OCI-LY1 (cell line): ENCODE data around the gene USB1.

Experiments
- H2AFZ ChIP-seq: fragments of 200-600 bp; sonication (generic), shearing (Covaris generic); 2 replicates; pipeline ENCODE4 v1.6.0; 2014; ENCODE audit warnings: antibody characterized with exemption, mild to moderate bottlenecking, low read length
- H3F3A ChIP-seq: fragments of 200-600 bp; sonication (generic), shearing (Covaris generic); 2 replicates; pipeline ENCODE4 v1.6.0; 2014; ENCODE audit warnings: mild to moderate bottlenecking, antibody characterized with exemption, low read length, moderate library complexity; ENCODE audit not compliant: insufficient read depth
- H3K27ac ChIP-seq: fragments of 200-600 bp; sonication (generic); 2 replicates; pipeline ENCODE4 v1.5.1; 2014; ENCODE audit warnings: low read length, mixed run types, mild to moderate bottlenecking, low read depth; ENCODE audit not compliant: poor library complexity, severe bottlenecking
- H3K27me3 ChIP-seq: fragments of 200-600 bp; sonication (generic); 2 replicates; pipeline ENCODE4 v1.6.0; 2014; ENCODE audit warnings: antibody characterized with exemption, mild to moderate bottlenecking, low read length, moderate library complexity; ENCODE audit not compliant: insufficient read depth
- H3K36me3 ChIP-seq: fragments of 200-600 bp; sonication (generic); 2 replicates; pipeline ENCODE4 v1.6.1; 2014; ENCODE audit warnings: mild to moderate bottlenecking, antibody characterized with exemption, low read length, moderate library complexity, mixed read lengths; ENCODE audit not compliant: insufficient read depth
- H3K4me1 ChIP-seq: fragments of 200-600 bp; sonication (generic); 2 replicates; pipeline ENCODE4 v1.5.1; 2014; ENCODE audit warnings: mild to moderate bottlenecking, low read length, moderate library complexity; ENCODE audit not compliant: insufficient read depth, severe bottlenecking
- H3K4me2 ChIP-seq: fragments of 200-600 bp; sonication (generic), shearing (Covaris generic); 2 replicates; pipeline ENCODE4 v1.6.1; 2014; ENCODE audit warnings: low read length
- H3K4me3 ChIP-seq: fragments of 200-600 bp; sonication (generic); 2 replicates; pipeline ENCODE4 v1.5.1; 2014; ENCODE audit warnings: low read length, low read depth, mild to moderate bottlenecking, mixed read lengths; ENCODE audit not compliant: poor library complexity, severe bottlenecking
- H3K79me2 ChIP-seq: fragments of 200-600 bp; shearing (Covaris generic); 2 replicates; pipeline ENCODE4 v1.6.1; 2016; ENCODE audit warnings: mixed run types, low read length, mixed read lengths; ENCODE audit not compliant: insufficient read depth
- H3K9ac ChIP-seq: fragments of 200-600 bp; sonication (generic), shearing (Covaris generic); 2 replicates; pipeline ENCODE4 v1.6.1; 2014; ENCODE audit warnings: mild to moderate bottlenecking, low read length, mixed read lengths
- H3K9me2 ChIP-seq: fragments of 200-600 bp; sonication (generic), shearing (Covaris generic); 2 replicates; pipeline ENCODE4 v1.6.1; 2014; ENCODE audit warnings: low read depth, mild to moderate bottlenecking, low read length, mixed read lengths
- H3K9me3 ChIP-seq: fragments of 200-600 bp; shearing (Covaris generic); 2 replicates; pipeline ENCODE4 v1.6.1; 2014; ENCODE audit warnings: low read length, mixed read lengths
- H4K20me1 ChIP-seq: fragments of 200-600 bp; sonication (generic), shearing (Covaris generic); 2 replicates; pipeline ENCODE4 v1.6.0; 2016; ENCODE audit warnings: mild to moderate bottlenecking, low read length; ENCODE audit not compliant: insufficient read depth
- EZH2 ChIP-seq: fragments of 200-600 bp; sonication (generic), shearing (Covaris generic); IDR thresholded peaks from 2 replicates; pipeline ENCODE4 v1.8.0; 2017; ENCODE audit warnings: borderline replicate concordance, mixed run types, mild to moderate bottlenecking, antibody characterized with exemption, low read length, moderate library complexity, mixed read lengths
- TF ChIP-seq, protein P1 (sequence below): fragments of 200-600 bp; sonication (generic), shearing (Covaris generic); IDR thresholded peaks from 2 replicates; pipeline ENCODE4 v1.5.1; 2017; ENCODE audit warnings: mild to moderate bottlenecking, antibody characterized with exemption, low read length, moderate library complexity, mixed read lengths

USB1 gene

DNA sequence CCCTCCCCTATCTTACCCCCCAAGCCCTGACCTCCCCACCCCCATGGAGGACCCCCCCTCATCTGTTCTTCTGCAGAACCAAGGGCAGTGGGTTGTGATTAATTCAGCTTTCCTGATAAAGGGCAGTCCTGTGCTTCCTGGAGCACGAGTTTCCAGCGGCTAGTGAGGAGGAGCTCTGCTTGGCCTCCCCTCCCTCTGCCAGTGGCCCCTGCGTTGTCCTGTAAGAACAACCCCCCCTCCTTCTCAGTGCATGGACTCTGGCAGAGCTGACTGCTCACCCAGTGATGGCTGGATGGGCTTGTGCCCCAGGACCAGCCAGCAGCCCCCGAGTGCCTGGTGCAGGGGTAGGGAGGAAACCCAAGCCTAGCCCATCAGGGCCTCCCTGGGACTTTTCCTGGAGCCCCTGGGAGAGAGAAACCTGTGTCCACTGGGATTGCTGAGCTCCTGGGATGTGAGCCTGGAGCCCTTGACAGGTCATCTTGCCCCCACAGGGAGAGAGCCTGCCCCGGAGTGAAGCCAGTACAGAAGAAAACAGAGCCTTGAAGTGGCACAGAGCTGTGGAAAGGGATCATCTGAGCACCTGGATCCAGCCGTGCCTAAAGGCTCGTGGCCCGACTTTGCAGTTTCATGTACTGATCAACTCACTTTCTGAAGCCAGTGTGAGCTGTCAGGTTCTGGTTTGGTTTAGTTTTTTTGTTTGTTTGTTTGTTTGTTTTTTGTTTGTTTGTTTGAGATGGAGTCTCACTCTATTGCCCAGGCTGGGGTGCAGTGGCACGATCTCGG lies 50.8 kb downstream of the USB1 start:
- Histone ChIP-seq H3K4me1 (no peaks in the 10 kb centered on the region), H2AFZ (no peak overlapping the region), H3K4me3 (no peak overlapping the region), H3K27ac (no peak overlapping the region), H3K79me2 (no peaks in the 10 kb centered on the region), H3K36me3 (no peaks in the 10 kb centered on the region), H3K9me3 (no peaks in the 10 kb centered on the region), H3F3A (no peaks in the 10 kb centered on the region), H3K9ac (no peak overlapping the region), H4K20me1 (no peaks in the 10 kb centered on the region), H3K27me3 (no peaks in the 10 kb centered on the region), H3K9me2 (no peaks in the 10 kb centered on the region), H3K4me2 (no peak overlapping the region)
- TF ChIP-seq EZH2: no peak
- TF ChIP-seq, protein P1, sequence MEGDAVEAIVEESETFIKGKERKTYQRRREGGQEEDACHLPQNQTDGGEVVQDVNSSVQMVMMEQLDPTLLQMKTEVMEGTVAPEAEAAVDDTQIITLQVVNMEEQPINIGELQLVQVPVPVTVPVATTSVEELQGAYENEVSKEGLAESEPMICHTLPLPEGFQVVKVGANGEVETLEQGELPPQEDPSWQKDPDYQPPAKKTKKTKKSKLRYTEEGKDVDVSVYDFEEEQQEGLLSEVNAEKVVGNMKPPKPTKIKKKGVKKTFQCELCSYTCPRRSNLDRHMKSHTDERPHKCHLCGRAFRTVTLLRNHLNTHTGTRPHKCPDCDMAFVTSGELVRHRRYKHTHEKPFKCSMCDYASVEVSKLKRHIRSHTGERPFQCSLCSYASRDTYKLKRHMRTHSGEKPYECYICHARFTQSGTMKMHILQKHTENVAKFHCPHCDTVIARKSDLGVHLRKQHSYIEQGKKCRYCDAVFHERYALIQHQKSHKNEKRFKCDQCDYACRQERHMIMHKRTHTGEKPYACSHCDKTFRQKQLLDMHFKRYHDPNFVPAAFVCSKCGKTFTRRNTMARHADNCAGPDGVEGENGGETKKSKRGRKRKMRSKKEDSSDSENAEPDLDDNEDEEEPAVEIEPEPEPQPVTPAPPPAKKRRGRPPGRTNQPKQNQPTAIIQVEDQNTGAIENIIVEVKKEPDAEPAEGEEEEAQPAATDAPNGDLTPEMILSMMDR: no peak

DNA sequence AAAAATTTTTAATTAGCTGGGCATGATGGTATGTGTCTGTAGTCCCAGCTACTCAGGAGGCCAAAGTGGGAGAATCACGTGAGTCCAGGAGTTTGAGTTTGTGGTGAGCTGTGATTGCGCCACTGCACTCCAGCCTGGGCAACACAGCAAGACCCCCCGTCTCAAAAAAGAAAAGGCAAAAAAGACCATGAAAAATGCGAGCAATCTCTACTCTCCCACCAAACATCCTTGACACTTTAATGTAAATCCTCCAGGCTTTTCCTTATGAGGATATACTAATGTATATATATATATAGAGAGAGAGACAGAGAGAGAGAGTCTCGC lies 52.4 kb downstream of the USB1 start:
- H3K9me3 ChIP-seq: no peaks in the 10 kb centered on the region
- H3K79me2 ChIP-seq: no peaks in the 10 kb centered on the region
- H3K4me3 ChIP-seq: no peak overlapping the region
- no peaks in the 10 kb centered on the region for H4K20me1 ChIP-seq
- H3K4me1 ChIP-seq: no peaks in the 10 kb centered on the region
- no peak overlapping the region for H2AFZ ChIP-seq
- no peak overlapping the region for H3K4me2 ChIP-seq
- H3K9me2 ChIP-seq: no peaks in the 10 kb centered on the region
- no peaks in the 10 kb centered on the region for H3K36me3 ChIP-seq
- TF ChIP-seq, protein P1: no peak
- no peak for TF ChIP-seq EZH2
- no peak overlapping the region for H3K9ac ChIP-seq
- no peak overlapping the region for H3K27ac ChIP-seq
- H3K27me3 ChIP-seq: no peaks in the 10 kb centered on the region
- H3F3A ChIP-seq: no peaks in the 10 kb centered on the region

DNA sequence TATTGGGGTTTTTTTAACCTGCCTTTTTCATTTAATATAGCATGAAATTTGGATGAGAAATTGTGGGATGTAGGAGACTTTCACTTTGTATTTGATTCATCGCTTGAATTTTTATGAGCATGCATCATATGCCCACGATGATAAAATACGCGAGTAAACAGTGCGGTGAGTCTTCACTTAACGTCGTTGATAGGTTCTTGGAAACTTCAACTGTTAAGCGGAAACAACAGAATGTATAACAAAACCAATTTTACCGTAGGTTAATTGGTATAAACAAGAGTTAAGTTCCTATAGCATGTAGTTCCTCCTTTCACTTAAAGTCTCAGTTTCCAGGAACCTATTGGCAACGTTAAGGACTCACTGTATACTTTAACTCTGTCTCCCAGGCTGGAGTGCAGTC lies 53.1 kb downstream of the USB1 start:
- no peaks in the 10 kb centered on the region for H4K20me1 ChIP-seq
- H3K4me2 ChIP-seq: no peak overlapping the region
- H3K9me3 ChIP-seq: no peaks in the 10 kb centered on the region
- H3K36me3 ChIP-seq: no peaks in the 10 kb centered on the region
- no peak overlapping the region for H3K4me3 ChIP-seq
- no peak overlapping the region for H3K9ac ChIP-seq
- H3K9me2 ChIP-seq: no peaks in the 10 kb centered on the region
- H3K27me3 ChIP-seq: no peaks in the 10 kb centered on the region
- no peaks in the 10 kb centered on the region for H3F3A ChIP-seq
- TF ChIP-seq, protein P1: no peak
- no peak for TF ChIP-seq EZH2
- H3K27ac ChIP-seq: no peak overlapping the region
- H2AFZ ChIP-seq: no peak overlapping the region
- no peaks in the 10 kb centered on the region for H3K79me2 ChIP-seq
- no peaks in the 10 kb centered on the region for H3K4me1 ChIP-seq
